Psoas muscle (tissue), 8 donors: ENCODE results near the gene CKAP2L. TPM values are rescaled to one million over a fixed set of nuclear protein-coding genes. Genes with fewer than 3 reads are reported as not detected.

ENCODE experiments used
- ATAC-seq, 4 donors: fragments of 200-7000 bp; cut with Tn5 transposase; one replicate each; pipeline ENCODE4 v1.9.1; 2020; ENCODE audit warnings: moderate library complexity in 3 of 4, mild to moderate bottlenecking in 2 of 4
- DNase-seq, 2 donors: peaks; one replicate each; pipeline ENCODE4 v3.0.0-alpha.2; 2020
- H3K27ac ChIP-seq: fragments of 200-600 bp; one replicate; pipeline ENCODE4 v1.8.0; 2022
- H3K27me3 ChIP-seq, 3 donors: fragments of 200-600 bp in 1 of 3; one replicate each; pipeline versions ENCODE4 v1.6.1 to v1.8.0; 2013 to 2022; ENCODE audit warnings: low read length in 2 of 3, mild to moderate bottlenecking in 2 of 3, moderate library complexity in 1 of 3; ENCODE audit not compliant: insufficient read depth in 3 of 3
- H3K36me3 ChIP-seq, 2 donors: fragments of 200-600 bp in 1 of 2; one replicate each; pipeline versions ENCODE4 v1.6.1 to v1.8.0; 2013 to 2022; ENCODE audit warnings: low read depth in 1 of 2, mild to moderate bottlenecking in 1 of 2, moderate library complexity in 1 of 2; ENCODE audit not compliant: insufficient read depth in 1 of 2
- H3K4me1 ChIP-seq: fragments of 200-600 bp; one replicate; pipeline ENCODE4 v1.8.0; 2022
- H3K4me3 ChIP-seq: fragments of 200-600 bp; one replicate; pipeline ENCODE4 v1.8.0; 2022; ENCODE audit warnings: mild to moderate bottlenecking
- H3K9me3 ChIP-seq: fragments of 200-600 bp; one replicate; pipeline ENCODE4 v1.8.0; 2022
- CTCF ChIP-seq: fragments of 200-600 bp; IDR thresholded peaks from one replicate; pipeline ENCODE4 v1.8.0; 2022; ENCODE audit warnings: antibody characterized with exemption
- WGBS, 3 donors: extraction: QIAGEN DNeasy Blood & Tissue Kit; methylation state at CpG; one replicate each; pipeline versions ENCODE4 v1.1.6 to v1.1.7; 2013; 5-methylcytosine and 5-hydroxymethylcytosine counted together
- intact Hi-C, 2 donors: fragments of 100-400 bp; cut with DNase I; formaldehyde crosslinking; loops; one replicate each; pipeline versions ENCODE4 v1.11.0 to v1.14.2; 2022
- polyA plus RNA-seq, 3 donors: library from polyadenylated mRNA; stranded (reverse); fragments of 200-250 nt; gene quantifications; one replicate each; pipeline ENCODE4 v1.2.3, GENCODE V29; 2013
- total RNA-seq, 4 donors: library from RNA; stranded (reverse); fragmentation: NEBNext Ultra II Directional in 2 of 4; extraction: Animal tissue kit (Norgen Biotek cat#: 25700) in 2 of 4; gene quantifications; one replicate each; pipeline versions ENCODE4 v1.2.1 to v1.2.4, GENCODE V29; 2021 to 2023
- donor health status: healthy with polysubstance abuse.
- donor health status: DM: no; HTN: no; CAD: no; lungs with moderate emphysema.
- donor health status: Bipolar disorder and iron deficiency.
- donor health status: healthy.
- donor health status: DM: yes; HTN: yes; CAD: no.
- donor health status: DM: no; HTN: no; CAD: no.
- donor health status: DM: no; HTN: no; CAD: no.
- donor health status: DM: yes; HTN: yes; CAD: no.

Gene CKAP2L
- total and polyA plus RNA-seq, 7 donors = 0.05 to 0.19 (median 0.09) TPM; not detected in 3

- DNase-seq (no peak), ATAC-seq (peak in 1 of 4 donors; percentile 11)
- Histone ChIP-seq H3K27me3 (no peaks in the 10 kb centered on the region), H3K4me3 (no peak overlapping the region), H3K36me3 (no peaks in the 10 kb centered on the region), H3K4me1 (no peaks in the 10 kb centered on the region), H3K9me3 (no peaks in the 10 kb centered on the region), H3K27ac (no peak overlapping the region)
- intact Hi-C loops = loop anchor here (1.0 to 5.0 kb wide), 3 partner anchors 99 to 126 kb away; no protein-coding TSS in a partner anchor
- WGBS, 3 donors = 87 to 88% (median 88%) methylated on average over 14 to 15 of the region's 15 CpGs
- no peak for TF ChIP-seq CTCF
Observed at GRCh38 chr2:112725545-112726457, 38.6 kb downstream of the CKAP2L start.

- Histone ChIP-seq H3K36me3 (no peaks in the 10 kb centered on the region), H3K27me3 (no peaks in the 10 kb centered on the region), H3K27ac (no peak overlapping the region), H3K4me3 (no peak overlapping the region), H3K9me3 (no peaks in the 10 kb centered on the region), H3K4me1 (no peaks in the 10 kb centered on the region)
- TF ChIP-seq CTCF = no peak
- no peak for ATAC-seq
- WGBS, 3 donors = 80 to 85% (median 82%) methylated on average over 21 of the region's 21 CpGs
- intact Hi-C loops = loop anchor here in 1 of 2 donors (5.0 kb wide), 1 partner anchor 123 kb away; no protein-coding TSS in a partner anchor
- DNase-seq = no peak
Observed at GRCh38 chr2:112724591-112725525, 39.6 kb downstream of the CKAP2L start.

GRCh38 chr2:112723995-112724394 lies 40.4 kb downstream of the CKAP2L start:
- TF ChIP-seq CTCF = no peak
- WGBS, 3 donors = 93 to 95% (median 94%) methylated on average over 8 of the region's 8 CpGs
- Histone ChIP-seq H3K9me3 (no peaks in the 10 kb centered on the region), H3K27me3 (no peaks in the 10 kb centered on the region), H3K36me3 (no peaks in the 10 kb centered on the region), H3K4me1 (no peaks in the 10 kb centered on the region), H3K4me3 (no peak overlapping the region), H3K27ac (no peak overlapping the region)
- DNase-seq (no peak), ATAC-seq (no peak)
- intact Hi-C loops = no loop called here

GRCh38 chr2:112723547-112723940 lies 40.9 kb downstream of the CKAP2L start:
- H3K27me3 ChIP-seq = no peaks in the 10 kb centered on the region
- no peak for DNase-seq
- no peaks in the 10 kb centered on the region for H3K9me3 ChIP-seq
- intact Hi-C loops = no loop called here
- TF ChIP-seq CTCF = no peak
- H3K4me1 ChIP-seq = no peaks in the 10 kb centered on the region
- H3K36me3 ChIP-seq = no peaks in the 10 kb centered on the region
- 81 to 88% (median 87%) methylated on average over 6 of the region's 6 CpGs for WGBS, 3 donors
- H3K4me3 ChIP-seq = no peak overlapping the region
- H3K27ac ChIP-seq = no peak overlapping the region
- ATAC-seq = no peak
